Esophagus squamous epithelium (tissue), 5 donors: ENCODE results near the gene LIPC. TPM values are rescaled to one million over a fixed set of nuclear protein-coding genes. Genes with fewer than 3 reads are reported as not detected.

Source experiments
- DNase-seq: peaks from one replicate; lab custom pipeline; 2025; lab: John Stamatoyannopoulos, UW
- H3K27ac ChIP-seq, 4 donors: fragments of 200-600 bp; sonication (generic); one replicate each; pipeline ENCODE4 v1.5.1; 2016 to 2019; ENCODE audit warnings: mild to moderate bottlenecking in 1 of 4
- H3K27me3 ChIP-seq, 4 donors: fragments of 200-600 bp; sonication (generic); 1 replicate in 3 of 4; 2 replicates in 1 of 4; pipeline versions ENCODE4 v1.5.1 to v1.6.0; 2017 to 2021; ENCODE audit warnings: antibody characterized with exemption in 1 of 4
- H3K36me3 ChIP-seq, 3 donors: fragments of 200-600 bp; sonication (generic); one replicate each; pipeline ENCODE4 v1.5.1; 2016 to 2019
- H3K4me1 ChIP-seq, 3 donors: fragments of 200-600 bp; sonication (generic); one replicate each; pipeline ENCODE4 v1.5.1; 2017 to 2019
- H3K4me3 ChIP-seq, 4 donors: fragments of 200-600 bp; sonication (generic); 1 replicate in 3 of 4; 2 replicates in 1 of 4; pipeline ENCODE4 v1.5.1; 2016 to 2019; ENCODE audit warnings: mild to moderate bottlenecking in 2 of 4, moderate library complexity in 1 of 4
- H3K9me3 ChIP-seq, 3 donors: fragments of 200-600 bp; sonication (generic); one replicate each; pipeline ENCODE4 v1.5.1; 2016 to 2019
- POLR2A ChIP-seq, 4 donors: fragments of 450-650 bp; IDR thresholded peaks; one replicate each; pipeline ENCODE4 v1.6.1; 2017; ENCODE audit warnings: antibody characterized with exemption in 4 of 4, mild to moderate bottlenecking in 4 of 4, moderate library complexity in 3 of 4
- WGBS, 2 donors: methylation state at CpG; one replicate each; pipeline ENCODE4 v1.1.5; 2018; 5-methylcytosine and 5-hydroxymethylcytosine counted together
- intact Hi-C: fragments of 100-400 bp; cut with DNase I; formaldehyde crosslinking; loops from one replicate; pipeline ENCODE4 v1.15.0; 2022
- total RNA-seq, 4 donors: library from RNA; depleted of rRNA; stranded (reverse); fragments of >200 nt; gene quantifications; one replicate each; pipeline ENCODE4 v1.1.0, GENCODE V29; 2016
- TF ChIP-seq, protein P1 (sequence below), 6 experiments: fragments of 450-650 bp in 4 of 6; fragments of 200-600 bp in 2 of 6; sonication (generic) in 2 of 6; IDR thresholded peaks; one replicate each; pipeline ENCODE4 v1.5.1; 2016 to 2019; ENCODE audit warnings: antibody characterized with exemption in 6 of 6, mild to moderate bottlenecking in 4 of 6, moderate library complexity in 4 of 6
- donor health status: DM: yes; HTN: yes; CAD: no.

Gene LIPC
- total RNA-seq, 4 donors from 2014 or later, result 0.27 to 1.1 (median 0.38) TPM; not detected in 1

- H3K4me3 ChIP-seq, result no peak overlapping the region
- H3K27ac ChIP-seq, result peak overlapping the region in 1 of 4 donors; percentile 32
- H3K36me3 ChIP-seq, result no peaks in the 10 kb centered on the region
- 40 to 55% methylated on average over 4 of the region's 4 CpGs for WGBS, 2 donors
- no peak for TF ChIP-seq POLR2A (IDR thresholded peaks at IDR 0.05)
- TF ChIP-seq, protein P1, sequence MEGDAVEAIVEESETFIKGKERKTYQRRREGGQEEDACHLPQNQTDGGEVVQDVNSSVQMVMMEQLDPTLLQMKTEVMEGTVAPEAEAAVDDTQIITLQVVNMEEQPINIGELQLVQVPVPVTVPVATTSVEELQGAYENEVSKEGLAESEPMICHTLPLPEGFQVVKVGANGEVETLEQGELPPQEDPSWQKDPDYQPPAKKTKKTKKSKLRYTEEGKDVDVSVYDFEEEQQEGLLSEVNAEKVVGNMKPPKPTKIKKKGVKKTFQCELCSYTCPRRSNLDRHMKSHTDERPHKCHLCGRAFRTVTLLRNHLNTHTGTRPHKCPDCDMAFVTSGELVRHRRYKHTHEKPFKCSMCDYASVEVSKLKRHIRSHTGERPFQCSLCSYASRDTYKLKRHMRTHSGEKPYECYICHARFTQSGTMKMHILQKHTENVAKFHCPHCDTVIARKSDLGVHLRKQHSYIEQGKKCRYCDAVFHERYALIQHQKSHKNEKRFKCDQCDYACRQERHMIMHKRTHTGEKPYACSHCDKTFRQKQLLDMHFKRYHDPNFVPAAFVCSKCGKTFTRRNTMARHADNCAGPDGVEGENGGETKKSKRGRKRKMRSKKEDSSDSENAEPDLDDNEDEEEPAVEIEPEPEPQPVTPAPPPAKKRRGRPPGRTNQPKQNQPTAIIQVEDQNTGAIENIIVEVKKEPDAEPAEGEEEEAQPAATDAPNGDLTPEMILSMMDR (IDR thresholded peaks at IDR 0.05), result no peak
- H3K9me3 ChIP-seq, result no peaks in the 10 kb centered on the region
- peaks cover 16 to 43% (median 29%) of the 10 kb centered on the region in 3 donors for H3K4me1 ChIP-seq
- intact Hi-C loops, result no loop called here
- H3K27me3 ChIP-seq, result no peaks in the 10 kb centered on the region
- no peak for DNase-seq
Measured at GRCh38 chr15:58477170-58477569, 45.4 kb downstream of the LIPC start.

DNA sequence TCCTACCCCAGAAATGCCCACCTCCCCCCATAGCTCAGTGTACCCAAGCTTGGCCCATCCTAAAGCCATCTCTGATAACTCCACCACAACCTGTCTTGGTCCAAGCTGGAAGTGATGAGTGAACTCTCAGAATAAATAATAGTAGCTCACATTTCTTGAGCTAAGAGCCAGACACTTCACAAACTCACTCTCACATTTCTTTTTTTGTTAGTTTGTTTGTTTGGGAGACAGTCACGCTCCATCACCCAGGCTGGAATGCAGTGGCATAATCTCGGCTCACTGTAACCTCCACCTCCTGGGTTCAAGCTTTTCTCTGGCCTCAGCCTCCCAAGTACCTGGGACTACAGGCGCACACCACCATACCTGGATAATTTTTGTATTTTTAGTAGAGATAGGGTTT is 46.2 kb downstream of the LIPC start:
- intact Hi-C loops, result no loop called here
- TF ChIP-seq POLR2A (IDR thresholded peaks at IDR 0.05), result no peak
- TF ChIP-seq, protein P1 (IDR thresholded peaks at IDR 0.05), result no peak
- no peak overlapping the region for H3K27ac ChIP-seq
- WGBS, 2 donors, result 92 to 97% methylated on average over 3 of the region's 3 CpGs
- H3K4me3 ChIP-seq, result no peak overlapping the region
- H3K4me1 ChIP-seq, result peaks cover 14 to 36% (median 20%) of the 10 kb centered on the region in 3 donors
- H3K36me3 ChIP-seq, result no peaks in the 10 kb centered on the region
- no peak for DNase-seq
- H3K9me3 ChIP-seq, result no peaks in the 10 kb centered on the region
- no peaks in the 10 kb centered on the region for H3K27me3 ChIP-seq

DNA sequence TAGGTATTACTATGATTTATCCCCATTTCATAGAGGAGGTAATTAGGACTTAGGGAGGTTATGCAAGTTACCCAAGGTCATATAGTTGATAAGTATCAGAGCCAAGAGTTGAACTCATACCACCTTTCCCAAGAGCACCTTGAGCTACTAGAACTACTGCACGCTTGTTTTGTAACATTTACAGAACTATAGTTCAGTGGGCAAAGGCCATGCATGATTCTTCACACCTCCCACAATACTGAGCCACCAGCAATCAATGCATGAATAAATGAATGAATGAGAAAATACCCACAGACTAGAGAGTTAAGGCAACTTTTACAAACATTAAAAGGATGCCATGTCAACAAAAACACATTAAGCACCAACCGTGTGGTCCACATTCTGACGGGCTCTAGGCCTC is 46.8 kb downstream of the LIPC start:
- H3K27ac ChIP-seq, result no peak overlapping the region
- H3K27me3 ChIP-seq, result no peaks in the 10 kb centered on the region
- 82 to 98% methylated on average over 3 of the region's 3 CpGs for WGBS, 2 donors
- H3K9me3 ChIP-seq, result no peaks in the 10 kb centered on the region
- peaks cover 8 to 30% (median 15%) of the 10 kb centered on the region in 3 donors for H3K4me1 ChIP-seq
- no peaks in the 10 kb centered on the region for H3K36me3 ChIP-seq
- no peak for DNase-seq
- no peak overlapping the region for H3K4me3 ChIP-seq
- TF ChIP-seq, protein P1 (IDR thresholded peaks at IDR 0.05), result no peak
- no peak for TF ChIP-seq POLR2A (IDR thresholded peaks at IDR 0.05)
- intact Hi-C loops, result no loop called here

GRCh38 chr15:58479941-58480340 is 48.1 kb downstream of the LIPC start:
- Histone ChIP-seq H3K36me3 (no peaks in the 10 kb centered on the region), H3K9me3 (no peaks in the 10 kb centered on the region), H3K4me1 (peaks cover 9 to 20% (median 9%) of the 10 kb centered on the region in 3 donors), H3K27ac (no peak overlapping the region), H3K4me3 (no peak overlapping the region), H3K27me3 (no peaks in the 10 kb centered on the region)
- TF ChIP-seq, protein P1 (IDR thresholded peaks at IDR 0.05), result no peak
- no peak for TF ChIP-seq POLR2A (IDR thresholded peaks at IDR 0.05)
- DNase-seq, result no peak
- 94 to 96% methylated on average over 3 of the region's 3 CpGs for WGBS, 2 donors
- intact Hi-C loops, result no loop called here

- no peak overlapping the region for H3K27ac ChIP-seq
- no peaks in the 10 kb centered on the region for H3K9me3 ChIP-seq
- intact Hi-C loops, result no loop called here
- DNase-seq, result no peak
- H3K27me3 ChIP-seq, result no peaks in the 10 kb centered on the region
- no peak overlapping the region for H3K4me3 ChIP-seq
- peaks cover 4 to 20% (median 5%) of the 10 kb centered on the region in 3 donors for H3K4me1 ChIP-seq
- no peaks in the 10 kb centered on the region for H3K36me3 ChIP-seq
- TF ChIP-seq, protein P1 (IDR thresholded peaks at IDR 0.05), result no peak
- no peak for TF ChIP-seq POLR2A (IDR thresholded peaks at IDR 0.05)
- 52 to 59% methylated on average over 3 of the region's 3 CpGs for WGBS, 2 donors
Measured at GRCh38 chr15:58483376-58483775, 51.6 kb downstream of the LIPC start.
